HG03066 (cell line): ENCODE measurements around the gene SLC5A6.
"Not testable (repeated sequence)": the region's sequence is repeated elsewhere in the genome, so short reads cannot be mapped to it uniquely, and the experiment has no call there.

Experiments
- ATAC-seq: cut with Tn5 transposase; IDR thresholded peaks from one replicate; pipeline ENCODE4 v1.9.1; 2021; ENCODE audit warnings: low read depth; ENCODE audit not compliant: unreplicated experiment

Gene SLC5A6

DNA sequence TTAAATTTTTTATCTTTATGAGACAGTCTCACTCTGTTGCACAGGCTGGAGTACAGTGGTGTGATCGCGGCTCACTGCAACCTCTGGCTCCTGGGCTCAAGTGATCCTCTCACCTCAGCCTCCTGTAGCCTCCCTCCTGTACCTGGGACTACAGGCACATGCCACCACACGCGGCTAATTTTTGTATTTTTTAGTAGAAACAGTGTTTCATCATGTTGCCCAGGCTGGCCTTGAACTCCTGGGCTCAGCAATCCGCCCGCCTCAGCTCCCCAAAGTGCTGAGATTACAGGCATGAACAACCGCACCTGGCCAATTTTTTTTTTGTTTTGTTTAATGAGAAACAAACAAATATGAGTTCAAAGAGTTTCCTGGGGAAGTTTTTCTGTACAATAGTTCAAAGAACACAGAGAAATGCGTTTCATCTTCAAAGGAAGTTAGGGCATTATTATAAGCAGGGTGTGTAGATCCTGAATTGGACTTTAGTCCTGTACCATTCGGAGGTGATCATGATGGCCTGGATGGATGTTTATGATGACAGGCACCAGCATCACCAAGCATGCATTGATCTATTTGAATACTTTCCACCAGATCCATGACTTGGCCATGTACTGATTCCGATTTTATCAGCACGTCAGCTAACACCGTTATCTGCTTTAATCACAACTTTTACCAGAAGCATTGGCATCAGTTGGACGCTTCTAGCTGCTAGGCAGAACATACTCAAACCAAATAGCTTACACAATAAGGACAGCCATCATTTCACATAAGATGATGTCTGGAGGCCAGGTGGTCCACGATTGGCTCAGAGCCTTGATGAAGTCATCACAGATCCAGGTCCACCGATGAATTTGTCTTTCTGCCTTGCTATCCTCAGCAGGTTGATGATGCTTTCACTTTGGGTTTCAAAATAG lies 34.4 kb downstream of the SLC5A6 start:
- no peak for ATAC-seq

DNA sequence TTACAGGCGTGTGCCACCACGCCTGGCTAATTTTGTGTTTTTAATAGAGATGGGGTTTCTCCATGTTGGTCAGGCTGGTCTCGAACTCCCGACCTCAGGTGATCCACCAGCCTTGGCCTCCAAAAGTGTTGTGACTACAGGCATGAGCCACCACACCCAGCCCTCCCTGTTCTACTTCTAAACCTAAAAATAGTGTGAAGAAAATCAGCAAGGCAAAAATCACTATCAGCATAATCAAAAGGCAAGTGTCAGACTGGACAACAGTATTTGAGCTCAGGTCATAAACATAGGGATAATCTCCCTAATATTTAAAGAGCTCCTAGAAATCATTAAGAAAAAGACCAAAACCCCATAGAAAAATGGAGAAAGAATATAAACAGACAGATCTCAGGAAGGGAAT lies 36.3 kb downstream of the SLC5A6 start:
- ATAC-seq = not testable (repeated sequence)

DNA sequence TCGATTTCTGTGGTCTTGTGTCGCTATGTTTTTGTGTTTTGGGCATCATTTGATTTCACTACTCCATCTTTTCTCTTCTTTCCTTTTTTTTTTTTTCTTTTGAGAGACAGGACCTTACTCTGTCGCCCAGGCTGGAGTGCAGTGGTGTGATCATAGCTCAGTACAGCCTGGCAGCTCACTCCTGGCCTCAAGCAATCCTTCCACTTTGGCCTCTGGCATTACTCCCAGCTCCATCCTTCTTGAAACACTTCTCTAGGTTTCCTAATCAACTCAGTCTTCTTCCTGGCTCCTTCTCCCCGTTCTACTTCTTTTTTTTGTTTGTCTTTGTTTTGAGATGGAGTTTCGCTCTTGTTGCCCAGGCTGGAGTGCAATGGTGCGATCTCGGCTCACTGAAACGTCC lies 36.7 kb downstream of the SLC5A6 start:
- no peak for ATAC-seq

DNA sequence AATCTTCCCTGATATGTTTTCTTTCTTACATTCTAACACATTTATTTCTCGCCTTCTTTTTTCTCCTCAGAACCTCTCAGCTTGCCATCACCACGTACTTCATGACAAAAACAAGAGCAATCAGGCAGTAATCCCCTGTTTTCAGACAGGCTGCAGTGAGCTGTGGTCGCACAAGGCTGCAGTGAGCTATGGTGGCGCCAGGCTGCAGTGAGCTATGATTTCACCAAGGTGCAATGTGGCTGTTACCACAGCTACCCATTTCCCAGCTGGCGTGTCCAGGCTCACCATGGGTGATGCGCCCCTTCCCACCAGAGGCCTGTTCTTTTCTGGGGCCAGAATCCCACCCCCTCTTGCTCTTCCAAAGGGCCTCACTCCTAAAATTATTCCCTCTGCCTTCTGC lies 37.4 kb downstream of the SLC5A6 start:
- no peak for ATAC-seq

DNA sequence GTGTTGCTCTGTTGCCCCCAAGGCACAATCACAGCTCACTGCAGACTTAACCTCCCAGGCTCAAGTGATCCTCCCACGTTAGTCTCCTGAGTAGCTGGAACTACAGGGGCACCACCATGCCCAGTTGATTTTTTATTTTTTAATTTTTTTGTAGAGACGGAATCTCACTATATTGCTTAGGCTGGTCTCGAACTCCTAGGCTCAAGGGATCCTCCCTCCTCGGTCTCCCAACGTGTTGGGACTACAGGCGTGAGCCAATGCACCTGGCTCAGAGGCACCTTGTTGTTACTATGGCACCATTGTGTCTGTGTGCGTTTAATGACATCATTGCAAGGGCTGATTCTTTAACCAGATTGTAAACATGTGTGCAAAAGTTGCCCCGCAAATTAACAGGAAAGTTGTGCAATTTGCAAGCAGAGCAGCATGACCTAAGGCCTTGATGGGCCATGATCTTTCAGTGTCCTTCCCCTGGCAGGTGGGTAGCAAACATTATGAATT lies 40.7 kb downstream of the SLC5A6 start:
- ATAC-seq = no peak

DNA sequence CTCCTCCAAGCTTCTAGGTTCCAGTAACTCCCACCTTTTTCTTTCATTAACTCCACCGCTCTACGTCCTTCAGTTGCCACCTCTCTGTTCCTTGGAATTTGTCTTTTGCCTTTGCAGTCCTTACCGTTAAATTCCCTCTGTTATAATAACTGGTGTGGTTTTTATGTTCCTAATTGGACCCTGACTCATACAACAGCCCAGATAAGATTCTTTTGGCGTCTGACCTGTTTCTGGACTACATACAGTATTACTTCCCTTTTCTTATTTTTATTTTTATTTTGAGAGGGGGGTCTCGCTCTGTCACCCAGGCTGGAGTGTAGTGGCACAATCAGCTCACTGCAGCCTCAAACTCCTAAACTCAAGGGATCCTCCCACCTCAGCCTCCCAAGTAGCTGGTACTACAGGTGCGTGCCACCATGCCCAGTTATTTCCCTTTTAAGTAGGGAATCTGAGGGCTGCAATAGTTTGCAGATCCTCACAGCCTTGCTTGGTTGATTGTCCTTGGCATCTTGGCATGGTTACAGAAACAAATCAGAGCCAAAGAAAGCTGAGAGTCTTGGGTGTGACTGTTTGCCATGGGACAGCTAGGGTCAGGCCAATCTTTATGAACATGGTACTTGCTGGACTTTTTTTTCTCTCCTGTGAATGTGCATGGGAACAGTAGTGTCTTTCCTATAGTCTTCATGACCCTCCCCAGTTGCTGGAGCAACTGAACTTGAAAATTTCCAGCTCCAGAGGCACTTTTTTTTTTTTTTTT lies 41.3 kb downstream of the SLC5A6 start:
- no peak for ATAC-seq

DNA sequence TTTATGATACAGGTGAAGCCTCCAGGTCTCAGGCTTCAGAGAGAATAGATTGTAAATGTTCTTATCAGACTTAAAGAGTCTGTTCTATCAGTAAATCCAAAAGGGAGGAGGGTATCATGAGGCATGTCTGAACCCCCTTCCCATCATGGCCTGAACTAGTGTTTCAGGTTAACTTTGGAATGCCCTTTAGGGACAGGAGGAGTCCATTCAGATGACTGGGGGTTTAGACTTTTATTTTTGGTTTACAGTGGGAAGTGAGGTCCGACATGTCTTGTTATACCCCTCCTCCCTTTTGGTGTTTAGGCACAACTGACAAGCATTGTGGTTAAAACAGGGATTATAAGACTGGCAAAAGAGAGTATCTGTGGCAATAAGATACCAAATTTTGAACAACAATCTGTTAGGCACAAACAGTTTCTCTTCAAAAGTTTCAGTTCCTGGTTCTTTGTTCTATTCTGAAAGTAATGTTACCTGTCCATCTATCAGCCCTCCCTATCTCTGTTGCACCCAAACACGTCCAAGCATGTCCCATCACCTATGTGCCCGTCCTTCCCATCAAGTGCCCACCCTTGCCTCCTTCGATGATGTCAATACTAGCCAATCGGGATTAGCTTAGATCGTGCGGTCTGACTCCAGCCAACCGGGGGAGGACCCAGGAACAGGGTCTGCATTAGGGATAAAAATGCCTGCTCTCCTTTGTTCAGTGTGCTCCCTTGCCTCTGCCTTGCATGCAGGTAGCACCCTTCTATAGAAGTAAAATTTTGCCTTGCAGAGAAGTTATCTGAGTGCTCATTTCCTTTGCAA lies 46.9 kb downstream of the SLC5A6 start:
- ATAC-seq = no peak

DNA sequence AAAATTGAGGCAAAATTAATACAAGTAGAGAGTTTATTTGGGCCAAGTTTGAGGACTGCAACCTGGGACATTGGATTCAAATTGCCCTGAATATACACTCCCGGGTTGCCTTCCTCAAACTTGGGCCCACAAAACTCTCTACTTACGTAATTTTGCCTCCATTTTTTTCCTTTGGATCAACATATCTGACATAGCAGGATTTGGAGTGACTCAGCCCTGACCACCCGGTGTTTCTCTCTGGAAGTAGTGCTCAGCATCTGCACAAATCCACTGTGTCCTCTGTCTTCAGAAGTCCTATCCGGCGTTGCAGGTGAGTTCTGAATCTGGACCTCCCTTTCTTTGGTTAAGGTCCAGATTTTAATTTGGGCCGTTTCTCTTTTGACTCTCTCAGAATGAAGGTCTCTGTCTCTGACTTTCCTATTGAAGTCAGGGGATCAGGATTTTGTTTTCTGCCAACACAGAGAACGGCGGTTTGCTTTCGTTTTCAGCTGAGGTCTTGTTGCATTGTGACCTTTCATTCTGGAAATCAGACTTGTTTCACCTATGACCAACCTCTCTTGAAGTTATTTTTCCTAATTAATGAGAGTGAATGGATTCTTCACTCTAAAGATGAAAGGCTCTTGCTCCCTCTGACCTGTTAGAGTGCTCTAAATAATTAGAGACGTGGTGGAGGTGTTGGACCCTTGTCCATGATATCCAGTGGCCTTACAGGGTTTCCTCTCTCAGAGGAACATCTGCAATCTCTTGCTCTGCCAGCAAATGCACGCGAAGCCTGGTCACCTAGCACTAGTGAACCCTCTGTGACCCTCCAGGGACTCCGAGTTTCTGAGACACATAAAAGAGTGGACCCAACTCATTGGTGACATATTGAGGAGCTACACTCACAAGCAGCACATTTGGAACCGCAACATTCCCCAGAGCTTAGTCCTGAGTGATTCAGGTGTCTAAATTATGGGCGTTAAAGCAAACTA lies 49.6 kb downstream of the SLC5A6 start:
- no peak for ATAC-seq

DNA sequence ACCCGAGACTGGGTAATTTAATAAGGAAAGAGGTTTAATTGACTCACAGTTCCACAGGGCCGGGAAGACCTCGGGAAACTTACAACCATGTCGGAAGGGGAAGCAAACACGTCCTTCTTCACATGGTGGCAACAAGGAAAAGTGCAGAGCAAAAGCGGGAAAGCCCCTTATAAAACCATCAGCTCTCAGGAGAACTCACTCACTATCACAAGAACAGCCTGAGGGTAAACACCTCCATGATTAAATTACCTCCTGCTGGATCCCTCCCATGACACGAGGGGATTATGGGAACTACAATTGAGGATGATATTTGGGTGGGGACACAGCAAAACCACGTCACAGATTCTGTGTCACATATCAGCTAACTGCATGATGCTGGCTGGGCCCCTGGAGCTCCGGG lies 51.9 kb downstream of the SLC5A6 start:
- ATAC-seq = no peak

DNA sequence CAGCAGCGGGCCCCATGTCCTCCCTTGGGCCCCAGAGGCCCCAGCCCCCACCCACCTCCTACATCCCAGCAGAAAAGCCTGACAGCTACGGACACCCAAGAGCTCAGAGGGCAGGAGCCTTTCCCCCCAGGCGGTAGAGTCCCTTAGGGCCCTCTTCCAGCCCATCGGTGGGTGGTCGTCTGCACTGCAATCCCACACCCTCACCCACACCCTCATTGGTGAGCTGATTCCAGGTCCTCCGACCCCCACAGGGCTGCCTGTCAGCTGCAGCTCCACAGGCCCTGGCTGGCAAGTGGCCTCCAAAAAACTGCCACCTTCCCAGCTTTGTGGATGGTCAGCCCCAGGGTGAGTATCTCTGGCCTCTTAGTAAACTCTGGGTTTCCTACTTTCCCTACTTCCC lies 52.8 kb downstream of the SLC5A6 start:
- no peak for ATAC-seq

DNA sequence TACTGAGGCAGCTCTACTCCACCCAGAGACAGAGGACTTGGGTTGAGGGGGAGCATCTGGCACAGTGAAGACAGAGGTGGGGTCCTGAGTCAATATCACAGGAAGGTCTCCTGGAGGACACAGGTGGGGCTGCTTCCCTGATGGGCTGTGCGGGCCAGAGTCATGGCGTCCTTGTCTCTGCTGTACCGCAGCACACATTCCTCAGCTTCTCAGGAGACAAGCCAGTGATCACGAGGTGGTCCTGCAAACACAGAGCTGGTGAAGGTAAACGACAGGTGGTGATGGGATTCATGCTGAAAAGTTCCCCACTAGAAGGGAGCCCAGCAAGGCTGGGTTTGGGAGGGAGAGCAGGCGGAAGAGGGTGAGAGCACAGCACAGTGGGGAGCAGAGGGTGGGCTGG lies 53.6 kb downstream of the SLC5A6 start:
- ATAC-seq = no peak

DNA sequence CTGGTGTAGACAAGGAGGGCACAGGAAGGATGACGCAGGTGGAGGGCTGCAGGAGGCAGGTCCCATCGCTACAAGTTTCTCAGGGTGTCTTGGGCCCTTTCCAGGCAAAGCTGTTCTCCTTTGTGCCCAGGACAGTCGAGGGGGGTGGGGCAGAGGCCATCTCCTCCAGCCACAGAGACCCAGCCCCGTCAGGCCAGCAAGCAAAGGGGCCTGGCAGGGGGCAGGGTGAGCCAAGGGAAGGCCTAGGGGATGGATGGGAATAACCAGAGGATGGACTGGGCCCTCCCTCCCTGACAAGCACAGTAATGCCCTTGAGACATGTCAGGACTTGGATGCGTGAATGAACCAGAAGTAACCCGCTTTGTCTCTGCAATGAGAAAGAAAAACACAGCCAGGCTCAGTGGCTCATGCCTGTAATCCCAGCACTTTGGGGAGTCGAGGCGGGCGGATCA lies 57.0 kb downstream of the SLC5A6 start:
- ATAC-seq = no peak

DNA sequence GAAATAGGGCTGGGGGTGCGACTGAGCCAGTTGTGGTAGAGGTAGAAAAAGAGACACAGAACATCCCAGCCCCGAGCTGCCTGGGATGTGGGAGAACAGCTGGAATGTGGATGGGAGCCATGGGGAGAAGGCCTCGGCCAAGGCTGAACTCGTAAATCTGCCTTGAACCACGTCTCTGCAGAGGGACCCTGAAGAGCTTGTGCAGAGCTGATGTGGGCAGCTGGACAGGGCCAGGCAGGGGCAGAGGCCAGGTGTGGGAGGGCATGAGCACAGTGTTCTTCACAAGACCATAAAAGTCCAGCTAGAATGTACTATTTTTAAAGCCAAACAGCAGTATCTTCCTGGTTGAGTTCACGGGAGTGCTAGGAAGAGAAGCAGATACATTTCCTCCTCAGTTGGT lies 57.6 kb downstream of the SLC5A6 start:
- ATAC-seq = no peak

DNA sequence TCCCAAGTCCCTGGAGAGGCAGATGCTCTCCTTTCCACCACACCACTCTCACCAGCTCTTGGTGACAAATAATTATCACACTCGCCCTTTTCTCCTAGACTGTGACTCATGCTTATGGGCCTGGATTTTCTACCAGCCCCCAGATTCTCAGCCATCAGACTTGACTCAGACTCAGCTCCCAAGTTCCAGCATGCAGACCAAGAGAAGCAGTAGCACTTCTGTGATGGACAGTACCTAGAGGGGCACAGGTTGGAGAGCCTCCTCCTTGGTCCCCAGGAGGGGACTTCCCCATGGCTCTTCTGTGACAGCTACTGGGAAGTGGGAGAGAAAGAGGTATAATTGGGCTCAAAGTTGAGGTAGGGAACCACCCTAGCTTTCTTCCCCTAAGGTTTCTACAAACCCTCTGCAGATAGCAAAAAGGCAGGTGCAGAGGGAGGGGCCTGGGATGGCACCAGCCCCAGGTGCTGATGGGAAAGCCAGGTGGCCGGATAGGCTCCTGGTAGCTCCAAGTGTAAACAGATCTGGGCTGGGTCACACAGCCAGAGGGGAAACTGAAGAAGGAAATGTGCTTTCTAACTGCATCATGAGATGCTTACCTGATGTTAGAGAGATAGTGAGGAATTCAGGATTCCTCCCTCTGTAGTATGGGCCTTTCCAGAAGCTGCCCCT lies 59.1 kb downstream of the SLC5A6 start:
- ATAC-seq = no peak

DNA sequence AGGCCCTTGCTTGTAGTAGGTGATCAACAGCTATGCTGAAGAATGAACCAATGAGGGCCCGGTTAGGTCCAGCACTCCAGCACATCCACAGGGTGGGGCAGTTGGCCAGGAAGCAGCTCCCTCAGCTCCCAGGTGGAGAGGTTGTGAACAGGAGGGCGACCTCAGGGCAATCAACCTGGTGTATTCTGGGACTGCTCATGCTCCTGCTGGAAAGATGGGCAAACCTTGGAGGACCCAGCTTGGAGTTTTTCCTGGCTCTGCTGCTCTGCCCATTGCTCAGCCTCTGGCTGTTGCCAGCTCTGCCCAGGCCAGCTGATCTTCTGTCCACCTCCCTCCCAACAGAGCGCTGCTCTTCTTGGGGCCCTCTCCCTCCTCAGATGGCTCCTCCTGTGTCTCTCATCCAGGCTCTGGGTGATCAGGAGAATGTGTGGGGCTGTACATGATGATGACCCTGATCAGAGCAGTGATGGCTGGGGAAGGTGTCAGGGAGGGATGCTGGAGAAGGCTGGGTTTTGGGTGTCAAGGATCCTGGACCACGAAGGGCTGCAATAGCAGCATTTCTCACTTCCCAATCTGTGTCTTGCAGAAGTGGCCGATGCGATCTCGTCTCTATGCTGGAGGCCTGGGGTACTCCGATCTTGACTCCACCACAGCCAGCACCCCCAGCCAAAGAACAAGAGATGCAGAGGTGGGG lies 59.8 kb downstream of the SLC5A6 start:
- ATAC-seq = no peak

DNA sequence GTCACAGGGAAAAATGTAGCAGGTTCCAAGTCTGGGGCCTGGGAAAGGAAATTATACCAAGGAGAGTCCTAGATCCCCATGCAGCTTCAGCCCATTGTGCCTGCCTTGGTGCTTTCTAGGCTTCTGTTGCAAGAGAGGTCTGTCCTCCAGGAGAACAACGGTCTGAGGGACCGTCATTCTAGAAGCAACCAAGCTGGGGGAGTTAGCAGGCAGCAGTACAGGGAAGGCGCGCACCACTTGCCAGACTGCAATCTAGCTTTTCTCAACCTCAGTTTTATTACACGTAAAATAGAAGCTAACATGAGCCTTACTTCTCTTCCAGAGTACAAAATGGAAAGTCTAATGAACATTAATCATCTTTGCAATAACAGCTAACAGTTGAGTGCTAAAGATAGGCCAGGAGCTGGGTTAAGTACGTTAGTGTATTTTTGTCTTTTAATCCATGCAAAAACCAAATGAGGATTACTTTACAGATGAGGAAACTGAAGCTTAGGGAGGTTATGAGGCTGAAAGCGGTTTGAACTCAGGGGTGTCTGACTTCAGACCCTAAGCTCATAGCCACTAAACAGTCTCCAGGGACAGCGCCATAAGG lies 61.3 kb downstream of the SLC5A6 start:
- ATAC-seq = no peak
